Psoas muscle (tissue), 8 donors: ENCODE results near the gene C11orf65. TPM values are rescaled to one million over a fixed set of nuclear protein-coding genes. Genes with fewer than 3 reads are reported as not detected.

ENCODE experiments used
- ATAC-seq, 4 donors: fragments of 200-7000 bp; cut with Tn5 transposase; one replicate each; pipeline ENCODE4 v1.9.1; 2020; ENCODE audit warnings: moderate library complexity in 3 of 4, mild to moderate bottlenecking in 2 of 4
- DNase-seq, 2 donors: peaks; one replicate each; pipeline ENCODE4 v3.0.0-alpha.2; 2020
- H3K27ac ChIP-seq: fragments of 200-600 bp; one replicate; pipeline ENCODE4 v1.8.0; 2022
- H3K27me3 ChIP-seq, 3 donors: fragments of 200-600 bp in 1 of 3; one replicate each; pipeline versions ENCODE4 v1.6.1 to v1.8.0; 2013 to 2022; ENCODE audit warnings: low read length in 2 of 3, mild to moderate bottlenecking in 2 of 3, moderate library complexity in 1 of 3; ENCODE audit not compliant: insufficient read depth in 3 of 3
- H3K36me3 ChIP-seq, 2 donors: fragments of 200-600 bp in 1 of 2; one replicate each; pipeline versions ENCODE4 v1.6.1 to v1.8.0; 2013 to 2022; ENCODE audit warnings: low read depth in 1 of 2, mild to moderate bottlenecking in 1 of 2, moderate library complexity in 1 of 2; ENCODE audit not compliant: insufficient read depth in 1 of 2
- H3K4me1 ChIP-seq: fragments of 200-600 bp; one replicate; pipeline ENCODE4 v1.8.0; 2022
- H3K4me3 ChIP-seq: fragments of 200-600 bp; one replicate; pipeline ENCODE4 v1.8.0; 2022; ENCODE audit warnings: mild to moderate bottlenecking
- H3K9me3 ChIP-seq: fragments of 200-600 bp; one replicate; pipeline ENCODE4 v1.8.0; 2022
- CTCF ChIP-seq: fragments of 200-600 bp; IDR thresholded peaks from one replicate; pipeline ENCODE4 v1.8.0; 2022; ENCODE audit warnings: antibody characterized with exemption
- WGBS, 3 donors: extraction: QIAGEN DNeasy Blood & Tissue Kit; methylation state at CpG; one replicate each; pipeline versions ENCODE4 v1.1.6 to v1.1.7; 2013; 5-methylcytosine and 5-hydroxymethylcytosine counted together
- intact Hi-C, 2 donors: fragments of 100-400 bp; cut with DNase I; formaldehyde crosslinking; loops; one replicate each; pipeline versions ENCODE4 v1.11.0 to v1.14.2; 2022
- polyA plus RNA-seq, 3 donors: library from polyadenylated mRNA; stranded (reverse); fragments of 200-250 nt; gene quantifications; one replicate each; pipeline ENCODE4 v1.2.3, GENCODE V29; 2013
- total RNA-seq, 4 donors: library from RNA; stranded (reverse); fragmentation: NEBNext Ultra II Directional in 2 of 4; extraction: Animal tissue kit (Norgen Biotek cat#: 25700) in 2 of 4; gene quantifications; one replicate each; pipeline versions ENCODE4 v1.2.1 to v1.2.4, GENCODE V29; 2021 to 2023
- donor health status: healthy with polysubstance abuse.
- donor health status: DM: no; HTN: no; CAD: no; lungs with moderate emphysema.
- donor health status: Bipolar disorder and iron deficiency.
- donor health status: healthy.
- donor health status: DM: yes; HTN: yes; CAD: no.
- donor health status: DM: no; HTN: no; CAD: no.
- donor health status: DM: no; HTN: no; CAD: no.
- donor health status: DM: yes; HTN: yes; CAD: no.

The C11orf65 gene
- total and polyA plus RNA-seq, 7 donors, result 0.16 to 0.64 (median 0.23) TPM

DNA sequence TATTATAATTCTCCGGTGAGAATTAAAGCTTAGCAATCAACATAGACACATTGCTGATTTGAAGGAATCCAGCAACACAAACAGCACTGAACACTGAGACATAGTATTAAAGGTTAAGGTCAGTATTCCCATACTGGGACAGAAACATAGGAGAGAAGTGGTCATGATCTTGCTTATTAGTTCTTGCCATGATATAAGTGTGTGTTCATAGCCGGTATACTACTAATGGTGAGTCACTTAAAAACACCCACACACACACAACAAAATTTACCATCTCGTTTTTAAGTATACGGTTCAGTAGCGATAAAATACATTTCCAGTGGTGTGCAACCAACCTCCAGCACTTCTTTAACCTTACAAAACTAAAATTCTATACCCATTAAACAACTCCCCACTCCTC lies 96.3 kb downstream of the C11orf65 start:
- 77 to 79% (median 78%) methylated on average over 5 of the region's 5 CpGs for WGBS, 3 donors
- TF ChIP-seq CTCF, result no peak
- no peaks in the 10 kb centered on the region for H3K9me3 ChIP-seq
- intact Hi-C loops, result no loop called here
- no peak overlapping the region for H3K4me3 ChIP-seq
- H3K4me1 ChIP-seq, result no peaks in the 10 kb centered on the region
- peaks cover 0 to 14% of the 10 kb centered on the region in 2 donors for H3K36me3 ChIP-seq
- no peaks in the 10 kb centered on the region for H3K27me3 ChIP-seq
- ATAC-seq, result no peak
- DNase-seq, result no peak
- no peak overlapping the region for H3K27ac ChIP-seq

GRCh38 chr11:108370315-108370714 lies 97.0 kb downstream of the C11orf65 start:
- no peak for DNase-seq

DNA sequence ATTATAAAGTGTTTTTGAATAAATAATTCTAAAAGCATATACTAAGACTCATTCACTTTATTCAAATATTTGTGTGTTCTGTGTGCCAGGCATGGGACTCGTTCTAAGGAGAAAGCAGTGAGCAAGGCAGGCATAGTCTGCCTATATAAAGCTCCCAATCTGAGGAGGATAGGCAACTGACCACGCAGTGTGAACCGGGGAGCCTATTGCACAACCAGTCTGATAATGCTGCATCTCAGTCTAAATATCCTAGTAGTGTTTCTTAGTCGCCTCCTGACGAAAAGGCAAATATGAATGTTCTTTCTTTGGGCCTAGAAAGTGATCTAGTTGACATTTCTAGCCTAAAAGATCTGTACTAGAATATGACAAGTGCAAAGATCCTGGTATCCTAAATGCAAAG lies 98.3 kb downstream of the C11orf65 start:
- no peak overlapping the region for H3K4me3 ChIP-seq
- intact Hi-C loops, result no loop called here
- H3K27ac ChIP-seq, result no peak overlapping the region
- 74 to 96% (median 85%) methylated on average over 5 of the region's 5 CpGs for WGBS, 3 donors
- ATAC-seq (no peak), DNase-seq (no peak)
- no peaks in the 10 kb centered on the region for H3K9me3 ChIP-seq
- TF ChIP-seq CTCF, result no peak
- peaks cover 3 to 27% of the 10 kb centered on the region in 2 donors for H3K36me3 ChIP-seq
- no peaks in the 10 kb centered on the region for H3K4me1 ChIP-seq
- no peaks in the 10 kb centered on the region for H3K27me3 ChIP-seq

More at GRCh38 chr11:108370315-108370714, 97.0 kb downstream of the C11orf65 start:
- ATAC-seq, result no peak
- Histone ChIP-seq H3K4me3 (no peak overlapping the region), H3K36me3 (peaks cover under 1 to 19% of the 10 kb centered on the region in 2 donors), H3K9me3 (no peaks in the 10 kb centered on the region), H3K4me1 (no peaks in the 10 kb centered on the region), H3K27ac (no peak overlapping the region), H3K27me3 (no peaks in the 10 kb centered on the region)
- intact Hi-C loops, result no loop called here
- no peak for TF ChIP-seq CTCF

DNA sequence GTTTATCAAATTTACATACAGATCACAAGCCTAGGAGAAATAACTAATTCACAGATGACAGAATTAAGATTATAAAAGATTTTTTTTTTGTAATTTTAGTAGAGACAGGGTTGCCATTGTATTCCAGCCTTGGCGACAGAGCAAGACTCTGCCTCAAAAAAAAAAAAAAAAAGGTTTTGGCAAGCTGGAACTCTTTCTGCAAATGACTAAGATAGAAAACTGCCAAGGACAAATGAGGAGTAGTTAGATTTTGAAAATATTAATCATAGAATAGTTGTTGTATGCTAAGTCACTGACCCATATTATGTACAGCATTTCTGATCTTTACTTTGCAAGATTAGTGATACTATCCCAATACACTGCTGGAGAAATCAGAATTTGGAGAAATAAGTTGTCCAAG lies 99.2 kb downstream of the C11orf65 start:
- intact Hi-C loops, result no loop called here
- no peak for TF ChIP-seq CTCF
- H3K4me1 ChIP-seq, result no peaks in the 10 kb centered on the region
- no peak overlapping the region for H3K27ac ChIP-seq
- H3K36me3 ChIP-seq, result peaks cover 3 to 27% of the 10 kb centered on the region in 2 donors
- no peak for ATAC-seq
- WGBS, 3 donors, result 49 to 63% (median 56%) methylated on average over 1 of the region's 1 CpG
- H3K27me3 ChIP-seq, result no peaks in the 10 kb centered on the region
- no peak overlapping the region for H3K4me3 ChIP-seq
- DNase-seq, result no peak
- no peaks in the 10 kb centered on the region for H3K9me3 ChIP-seq

- Histone ChIP-seq H3K36me3 (peaks cover 3 to 27% of the 10 kb centered on the region in 2 donors), H3K27ac (no peak overlapping the region), H3K27me3 (no peaks in the 10 kb centered on the region), H3K4me3 (no peak overlapping the region), H3K9me3 (no peaks in the 10 kb centered on the region), H3K4me1 (no peaks in the 10 kb centered on the region)
- TF ChIP-seq CTCF, result no peak
- WGBS, 3 donors, result 89 to 95% (median 94%) methylated on average over 2 of the region's 2 CpGs
- intact Hi-C loops, result no loop called here
- DNase-seq (no peak), ATAC-seq (no peak)
These were observed 103.2 kb downstream of the C11orf65 start for GRCh38 chr11:108364159-108364558.
